Ovary (tissue), 3 donors: Measurements from ENCODE around the gene ZNF362.

Experiments used
- CTCF ChIP-seq, 3 donors: fragments of 450-650 bp in 2 of 3; fragments of 200-600 bp in 1 of 3; IDR thresholded peaks; one replicate each; pipeline versions ENCODE4 v1.5.1 to v1.8.0; 2016 to 2022; ENCODE audit warnings: antibody characterized with exemption in 3 of 3, mild to moderate bottlenecking in 1 of 3
- POLR2A ChIP-seq: fragments of 450-650 bp; IDR thresholded peaks from one replicate; pipeline ENCODE4 v1.6.1; 2017; ENCODE audit warnings: antibody characterized with exemption, mild to moderate bottlenecking, moderate library complexity
- donor health status: DM: no; HTN: no; CAD: no.

GRCh38 chr1:33295023-33295422, 38.7 kb downstream of the ZNF362 start:
- TF ChIP-seq CTCF (IDR thresholded peaks at IDR 0.05) (no peak), POLR2A (no peak)
